MG63 (cell line): ENCODE measurements around the gene TRA2B. TPM values are rescaled to one million over a fixed set of nuclear protein-coding genes. Genes with fewer than 3 reads are reported as not detected.
A peak's percentile ranks its signal among the peaks of the same experiment; 100 is the strongest.

ENCODE experiments used
- DNase-seq: peaks from one replicate; pipeline ENCODE4 v3.0.0-alpha.2; 2020
- H3K27me3 ChIP-seq: fragments of 250-450 bp; sonication (Bioruptor Pico); 2 replicates; pipeline ENCODE4 v1.5.1; 2020; ENCODE audit warnings: mild to moderate bottlenecking, moderate library complexity
- H3K36me3 ChIP-seq: fragments of 250-450 bp; sonication (Bioruptor Pico); 2 replicates; pipeline ENCODE4 v1.5.1; 2020; ENCODE audit warnings: mild to moderate bottlenecking, moderate library complexity
- H3K4me3 ChIP-seq: fragments of 250-450 bp; sonication (Bioruptor Pico); 2 replicates; pipeline ENCODE4 v1.5.1; 2020; ENCODE audit warnings: mild to moderate bottlenecking, moderate library complexity
- H3K9me3 ChIP-seq: fragments of 250-450 bp; sonication (Bioruptor Pico); 2 replicates; pipeline ENCODE4 v1.5.1; 2020; ENCODE audit warnings: mild to moderate bottlenecking, moderate library complexity
- total RNA-seq: library from RNA; depleted of rRNA; stranded (reverse); fragments of >200 nt; shearing (Covaris generic); gene quantifications from 2 replicates; pipeline ENCODE4 v1.2.3, GENCODE V29; 2014; ENCODE audit warnings: low replicate concordance; rRNA removed

Gene TRA2B
- 158 and 271 TPM in 2 replicates for total RNA-seq

- DNase-seq: peak; percentile 99
- peak within 1 kb of the TSS; percentile 97 for H3K4me3 ChIP-seq
- peaks cover 3% of the 10 kb centered on the region; the same call in 1 of the 2 replicates for H3K9me3 ChIP-seq
- H3K36me3 ChIP-seq: peaks cover 40% of the 10 kb centered on the region
- no peaks in the 10 kb centered on the region for H3K27me3 ChIP-seq
These were observed at the start of gene TRA2B for GRCh38 chr3:185937689-185938374. Gene TRA2B (minus strand): TSS chr3:185938014. CDS start chr3:185937860, 154 bp downstream.

- Histone ChIP-seq H3K4me3 (peak overlapping the region; percentile 26), H3K36me3 (no peaks in the 10 kb centered on the region), H3K9me3 (no peaks in the 10 kb centered on the region), H3K27me3 (no peaks in the 10 kb centered on the region)
- DNase-seq: peak; percentile 79
These were observed 48.5 kb upstream of the TRA2B start for GRCh38 chr3:185986198-185986777.

- no peak overlapping the region for H3K4me3 ChIP-seq
- H3K36me3 ChIP-seq: no peaks in the 10 kb centered on the region
- no peaks in the 10 kb centered on the region for H3K9me3 ChIP-seq
- DNase-seq: no peak
- no peaks in the 10 kb centered on the region for H3K27me3 ChIP-seq
These were observed 46.4 kb upstream of the TRA2B start for GRCh38 chr3:185984203-185984602.

- H3K4me3 ChIP-seq: no peak overlapping the region
- H3K27me3 ChIP-seq: no peaks in the 10 kb centered on the region
- H3K36me3 ChIP-seq: no peaks in the 10 kb centered on the region
- DNase-seq: peak; percentile 54
- H3K9me3 ChIP-seq: no peaks in the 10 kb centered on the region
These were observed 45.8 kb upstream of the TRA2B start for GRCh38 chr3:185983495-185984141.

GRCh38 chr3:185982632-185983031 is 44.8 kb upstream of the TRA2B start:
- DNase-seq: no peak
- H3K4me3 ChIP-seq: no peak overlapping the region
- no peaks in the 10 kb centered on the region for H3K36me3 ChIP-seq
- no peaks in the 10 kb centered on the region for H3K9me3 ChIP-seq
- no peaks in the 10 kb centered on the region for H3K27me3 ChIP-seq

- Histone ChIP-seq H3K4me3 (no peak overlapping the region), H3K36me3 (no peaks in the 10 kb centered on the region), H3K9me3 (no peaks in the 10 kb centered on the region), H3K27me3 (no peaks in the 10 kb centered on the region)
- DNase-seq: no peak
These were observed 43.8 kb upstream of the TRA2B start for GRCh38 chr3:185981621-185982020.

GRCh38 chr3:185979721-185980121 is 41.9 kb upstream of the TRA2B start:
- Histone ChIP-seq H3K27me3 (no peaks in the 10 kb centered on the region), H3K4me3 (no peak overlapping the region), H3K9me3 (no peaks in the 10 kb centered on the region), H3K36me3 (no peaks in the 10 kb centered on the region)
- no peak for DNase-seq

GRCh38 chr3:185978516-185978915 is 40.7 kb upstream of the TRA2B start:
- no peak overlapping the region for H3K4me3 ChIP-seq
- H3K9me3 ChIP-seq: no peaks in the 10 kb centered on the region
- no peaks in the 10 kb centered on the region for H3K27me3 ChIP-seq
- DNase-seq: no peak
- H3K36me3 ChIP-seq: no peaks in the 10 kb centered on the region

GRCh38 chr3:185977679-185978040 is 39.8 kb upstream of the TRA2B start:
- Histone ChIP-seq H3K4me3 (no peak overlapping the region), H3K9me3 (no peaks in the 10 kb centered on the region), H3K27me3 (no peaks in the 10 kb centered on the region), H3K36me3 (no peaks in the 10 kb centered on the region)
- DNase-seq: no peak

GRCh38 chr3:185976977-185977678 is 39.3 kb upstream of the TRA2B start:
- Histone ChIP-seq H3K9me3 (no peaks in the 10 kb centered on the region), H3K36me3 (no peaks in the 10 kb centered on the region), H3K4me3 (no peak overlapping the region), H3K27me3 (no peaks in the 10 kb centered on the region)
- DNase-seq: peak; percentile 71

- DNase-seq: no peak
- Histone ChIP-seq H3K27me3 (no peaks in the 10 kb centered on the region), H3K36me3 (no peaks in the 10 kb centered on the region), H3K4me3 (no peak overlapping the region), H3K9me3 (no peaks in the 10 kb centered on the region)
These were observed 38.3 kb upstream of the TRA2B start for GRCh38 chr3:185976100-185976499.

GRCh38 chr3:185971579-185971978 is 33.8 kb upstream of the TRA2B start:
- no peak for DNase-seq
- no peaks in the 10 kb centered on the region for H3K36me3 ChIP-seq
- H3K9me3 ChIP-seq: no peaks in the 10 kb centered on the region
- no peak overlapping the region for H3K4me3 ChIP-seq
- no peaks in the 10 kb centered on the region for H3K27me3 ChIP-seq

GRCh38 chr3:185968168-185968567 is 30.4 kb upstream of the TRA2B start:
- Histone ChIP-seq H3K27me3 (no peaks in the 10 kb centered on the region), H3K4me3 (no peak overlapping the region), H3K36me3 (no peaks in the 10 kb centered on the region), H3K9me3 (0 out of 2 replicates have a peak, but pooled peaks cover 2% of the 10 kb centered on the region)
- no peak for DNase-seq

GRCh38 chr3:185966655-185967054 is 28.8 kb upstream of the TRA2B start:
- DNase-seq: no peak
- Histone ChIP-seq H3K36me3 (no peaks in the 10 kb centered on the region), H3K27me3 (no peaks in the 10 kb centered on the region), H3K4me3 (no peak overlapping the region), H3K9me3 (0 out of 2 replicates have a peak, but pooled peaks cover 2% of the 10 kb centered on the region)

- no peak for DNase-seq
- H3K9me3 ChIP-seq: 0 out of 2 replicates have a peak, but pooled peaks cover 2% of the 10 kb centered on the region
- no peaks in the 10 kb centered on the region for H3K27me3 ChIP-seq
- H3K36me3 ChIP-seq: no peaks in the 10 kb centered on the region
- no peak overlapping the region for H3K4me3 ChIP-seq
These were observed 27.7 kb upstream of the TRA2B start for GRCh38 chr3:185965496-185965895.

GRCh38 chr3:185961675-185962232 is 23.9 kb upstream of the TRA2B start:
- no peaks in the 10 kb centered on the region for H3K36me3 ChIP-seq
- DNase-seq: no peak
- no peaks in the 10 kb centered on the region for H3K27me3 ChIP-seq
- H3K4me3 ChIP-seq: no peak overlapping the region
- 0 out of 2 replicates have a peak, but pooled peaks cover 2% of the 10 kb centered on the region for H3K9me3 ChIP-seq
